Esophagus muscularis mucosa (tissue), 4 donors: ENCODE results near the gene PPP1R2C. TPM values are rescaled to one million over a fixed set of nuclear protein-coding genes. Genes with fewer than 3 reads are reported as not detected.

Experiments
- DNase-seq: peaks from one replicate; pipeline ENCODE4 v3.0.0-alpha.2; 2017; ENCODE audit errors: extremely low spot score
- H3K27ac ChIP-seq, 4 donors: fragments of 200-600 bp; sonication (generic); replicated peaks in 1 of 4; 1 replicate in 3 of 4; 2 replicates in 1 of 4; pipeline ENCODE4 v1.5.1; 2016 to 2019; ENCODE audit warnings: mild to moderate bottlenecking in 1 of 4
- H3K27me3 ChIP-seq, 4 donors: fragments of 200-600 bp; sonication (generic); one replicate each; pipeline versions ENCODE4 v1.5.1 to v1.6.0; 2016 to 2019
- H3K36me3 ChIP-seq, 4 donors: fragments of 200-600 bp; sonication (generic); one replicate each; pipeline ENCODE4 v1.5.1; 2016 to 2019
- H3K4me1 ChIP-seq, 4 donors: fragments of 200-600 bp; sonication (generic); one replicate each; pipeline ENCODE4 v1.5.1; 2016 to 2019
- H3K4me3 ChIP-seq, 4 donors: fragments of 200-600 bp; sonication (generic); 1 replicate in 2 of 4; 2 replicates in 2 of 4; pipeline ENCODE4 v1.5.1; 2016 to 2019; ENCODE audit warnings: mild to moderate bottlenecking in 4 of 4, moderate library complexity in 1 of 4
- H3K9me3 ChIP-seq, 4 donors: fragments of 200-600 bp; sonication (generic); 1 replicate in 3 of 4; 2 replicates in 1 of 4; pipeline ENCODE4 v1.5.1; 2016 to 2019
- EP300 ChIP-seq: sonication (generic); formaldehyde crosslinking; IDR thresholded peaks from one replicate; pipeline ENCODE4 v1.6.1; 2017; ENCODE audit warnings: antibody characterized with exemption
- POLR2A ChIP-seq: fragments of 450-650 bp; IDR thresholded peaks from one replicate; pipeline ENCODE4 v1.6.1; 2017; ENCODE audit warnings: antibody characterized with exemption, moderate library complexity, mild to moderate bottlenecking, low read depth
- POLR2AphosphoS5 ChIP-seq, 2 donors: sonication (generic); formaldehyde crosslinking; IDR thresholded peaks; one replicate each; pipeline ENCODE4 v1.6.1; 2017; ENCODE audit warnings: antibody characterized with exemption in 2 of 2
- WGBS: methylation state at CpG from one replicate; pipeline ENCODE4 v1.1.5; 2018; 5-methylcytosine and 5-hydroxymethylcytosine counted together
- intact Hi-C: fragments of 100-400 bp; cut with DNase I; formaldehyde crosslinking; loops from one replicate; pipeline ENCODE4 v1.15.1; 2023
- total RNA-seq, 4 donors: library from RNA; depleted of rRNA; stranded (reverse); fragments of >200 nt; gene quantifications; one replicate each; pipeline versions ENCODE4 v1.1.0 to v1.2.1, GENCODE V29; 2016
- TF ChIP-seq, protein P1 (sequence below), 3 experiments: fragments of 200-600 bp in 2 of 3; fragments of 450-650 bp in 1 of 3; sonication (generic) in 2 of 3; IDR thresholded peaks; one replicate each; pipeline ENCODE4 v1.5.1; 2017 to 2019; ENCODE audit warnings: antibody characterized with exemption in 3 of 3, mild to moderate bottlenecking in 2 of 3, moderate library complexity in 1 of 3

The PPP1R2C gene
- total RNA-seq, 4 donors from 2014 or later: not detected

DNA sequence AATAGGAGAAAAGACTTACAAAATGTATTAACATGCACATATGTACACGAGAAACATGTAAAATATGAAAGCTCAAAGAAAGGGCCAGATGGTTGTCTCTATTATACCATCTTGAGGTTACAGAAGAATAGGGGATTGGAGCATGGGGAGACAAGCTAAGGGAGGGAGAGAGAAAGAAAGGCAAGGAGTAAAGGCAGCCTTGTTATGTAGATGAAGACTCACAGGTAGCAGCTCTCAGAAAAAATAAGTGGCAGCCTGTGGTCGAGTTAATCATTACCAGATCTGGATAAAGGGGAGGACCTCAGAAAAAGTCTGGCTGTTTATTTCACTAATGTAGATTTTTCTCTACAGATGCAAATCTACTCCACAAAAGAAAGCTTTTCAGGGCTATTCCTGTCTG, 26.6 kb upstream of the PPP1R2C start:
- Histone ChIP-seq H3K27ac (no peak overlapping the region), H3K9me3 (no peaks in the 10 kb centered on the region), H3K27me3 (no peaks in the 10 kb centered on the region), H3K36me3 (no peaks in the 10 kb centered on the region), H3K4me1 (no peaks in the 10 kb centered on the region), H3K4me3 (no peak overlapping the region)
- 37% methylated on average over 2 of the region's 2 CpGs for WGBS
- no peak for TF ChIP-seq EP300
- TF ChIP-seq, protein P1, sequence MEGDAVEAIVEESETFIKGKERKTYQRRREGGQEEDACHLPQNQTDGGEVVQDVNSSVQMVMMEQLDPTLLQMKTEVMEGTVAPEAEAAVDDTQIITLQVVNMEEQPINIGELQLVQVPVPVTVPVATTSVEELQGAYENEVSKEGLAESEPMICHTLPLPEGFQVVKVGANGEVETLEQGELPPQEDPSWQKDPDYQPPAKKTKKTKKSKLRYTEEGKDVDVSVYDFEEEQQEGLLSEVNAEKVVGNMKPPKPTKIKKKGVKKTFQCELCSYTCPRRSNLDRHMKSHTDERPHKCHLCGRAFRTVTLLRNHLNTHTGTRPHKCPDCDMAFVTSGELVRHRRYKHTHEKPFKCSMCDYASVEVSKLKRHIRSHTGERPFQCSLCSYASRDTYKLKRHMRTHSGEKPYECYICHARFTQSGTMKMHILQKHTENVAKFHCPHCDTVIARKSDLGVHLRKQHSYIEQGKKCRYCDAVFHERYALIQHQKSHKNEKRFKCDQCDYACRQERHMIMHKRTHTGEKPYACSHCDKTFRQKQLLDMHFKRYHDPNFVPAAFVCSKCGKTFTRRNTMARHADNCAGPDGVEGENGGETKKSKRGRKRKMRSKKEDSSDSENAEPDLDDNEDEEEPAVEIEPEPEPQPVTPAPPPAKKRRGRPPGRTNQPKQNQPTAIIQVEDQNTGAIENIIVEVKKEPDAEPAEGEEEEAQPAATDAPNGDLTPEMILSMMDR (IDR thresholded peaks at IDR 0.05): no peak
- intact Hi-C loops: no loop called here
- no peak for DNase-seq

DNA sequence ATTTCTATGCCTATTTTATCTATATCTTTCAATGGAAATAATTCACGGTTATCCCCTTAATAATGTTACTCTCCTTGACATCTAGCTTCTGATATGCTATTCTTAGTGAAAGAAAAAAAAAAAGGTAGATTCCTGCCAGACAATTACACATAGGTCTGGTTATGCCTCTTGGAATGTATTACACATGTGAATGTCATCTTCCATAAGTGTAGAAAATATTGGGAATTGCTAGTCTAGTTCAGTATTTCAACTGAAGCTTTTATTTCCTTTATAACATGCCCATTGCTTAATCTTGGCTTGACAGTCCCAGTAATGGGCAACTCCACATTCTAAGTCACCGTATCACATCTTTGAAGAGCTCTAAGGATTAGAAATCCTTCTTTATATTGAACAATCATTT, 25.4 kb upstream of the PPP1R2C start:
- intact Hi-C loops: no loop called here
- no peaks in the 10 kb centered on the region for H3K4me1 ChIP-seq
- DNase-seq: no peak
- no peaks in the 10 kb centered on the region for H3K9me3 ChIP-seq
- H3K4me3 ChIP-seq: no peak overlapping the region
- no peaks in the 10 kb centered on the region for H3K27me3 ChIP-seq
- no peaks in the 10 kb centered on the region for H3K36me3 ChIP-seq
- H3K27ac ChIP-seq: no peak overlapping the region
- 65% methylated on average over 2 of the region's 2 CpGs for WGBS
- TF ChIP-seq EP300 (no peak), POLR2A (no peak), POLR2AphosphoS5 (IDR thresholded peaks at IDR 0.05) (no peak)
- TF ChIP-seq, protein P1 (IDR thresholded peaks at IDR 0.05): no peak

DNA sequence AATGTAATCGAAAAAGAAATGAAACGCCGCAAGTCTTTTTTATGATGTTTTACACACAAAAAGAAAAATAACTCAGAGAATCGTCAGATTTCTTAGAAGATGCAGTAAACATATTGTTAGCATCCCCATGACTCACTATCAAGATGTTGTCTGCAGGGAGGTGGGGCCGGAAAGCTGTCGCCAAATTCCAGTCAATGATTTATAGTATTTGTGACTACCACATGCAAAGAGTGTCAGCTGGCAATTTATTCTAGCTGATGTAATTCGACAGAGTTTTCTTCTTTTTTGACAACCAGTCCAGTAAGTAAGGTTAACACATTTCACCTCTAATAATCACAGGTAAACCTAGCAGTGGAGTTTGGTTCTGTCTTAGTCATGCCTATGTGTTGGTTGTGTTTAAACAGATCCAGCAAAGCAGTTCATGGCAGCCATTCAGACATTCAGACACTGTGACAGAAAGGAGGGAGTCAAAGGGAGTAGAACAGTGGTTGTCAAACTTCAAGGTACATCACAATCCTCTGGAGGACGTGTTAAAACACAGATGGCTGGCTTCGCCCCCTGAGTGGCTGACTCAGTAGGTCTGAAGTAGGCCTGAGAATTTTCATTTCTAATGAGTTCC, 19.8 kb upstream of the PPP1R2C start:
- Histone ChIP-seq H3K27me3 (no peaks in the 10 kb centered on the region), H3K9me3 (no peaks in the 10 kb centered on the region), H3K4me1 (no peaks in the 10 kb centered on the region), H3K36me3 (no peaks in the 10 kb centered on the region), H3K4me3 (no peak overlapping the region), H3K27ac (no peak overlapping the region)
- 81% methylated on average over 9 of the region's 9 CpGs for WGBS
- intact Hi-C loops: no loop called here
- TF ChIP-seq EP300: no peak
- TF ChIP-seq, protein P1 (IDR thresholded peaks at IDR 0.05): no peak
- TF ChIP-seq POLR2AphosphoS5 (IDR thresholded peaks at IDR 0.05): no peak
- no peak for TF ChIP-seq POLR2A
- DNase-seq: no peak

DNA sequence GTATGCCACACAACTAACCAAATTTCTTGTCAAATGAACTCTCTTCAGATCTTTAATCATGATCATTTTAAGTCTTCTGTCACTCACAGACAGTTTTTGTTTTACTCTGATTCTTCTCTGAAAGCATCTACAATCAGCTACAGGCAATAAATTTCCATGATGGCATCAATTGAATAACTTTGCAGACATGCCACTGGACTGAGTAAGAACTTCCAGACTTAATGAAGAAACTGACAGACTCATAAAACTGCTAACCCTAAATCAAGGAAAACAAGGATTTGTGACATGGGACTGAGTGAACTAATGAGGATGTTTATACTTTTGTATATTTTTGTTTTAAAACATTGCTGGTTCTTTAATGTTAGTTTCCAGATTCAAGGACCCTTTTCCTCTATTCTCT, 5.5 kb upstream of the PPP1R2C start:
- TF ChIP-seq EP300 (no peak), POLR2A (no peak), POLR2AphosphoS5 (IDR thresholded peaks at IDR 0.05) (no peak)
- TF ChIP-seq, protein P1 (IDR thresholded peaks at IDR 0.05): no peak
- no peaks in the 10 kb centered on the region for H3K4me1 ChIP-seq
- intact Hi-C loops: no loop called here
- H3K4me3 ChIP-seq: no peak overlapping the region
- no peaks in the 10 kb centered on the region for H3K27me3 ChIP-seq
- H3K27ac ChIP-seq: no peak overlapping the region
- H3K9me3 ChIP-seq: no peaks in the 10 kb centered on the region
- H3K36me3 ChIP-seq: no peaks in the 10 kb centered on the region
- no peak for DNase-seq

DNA sequence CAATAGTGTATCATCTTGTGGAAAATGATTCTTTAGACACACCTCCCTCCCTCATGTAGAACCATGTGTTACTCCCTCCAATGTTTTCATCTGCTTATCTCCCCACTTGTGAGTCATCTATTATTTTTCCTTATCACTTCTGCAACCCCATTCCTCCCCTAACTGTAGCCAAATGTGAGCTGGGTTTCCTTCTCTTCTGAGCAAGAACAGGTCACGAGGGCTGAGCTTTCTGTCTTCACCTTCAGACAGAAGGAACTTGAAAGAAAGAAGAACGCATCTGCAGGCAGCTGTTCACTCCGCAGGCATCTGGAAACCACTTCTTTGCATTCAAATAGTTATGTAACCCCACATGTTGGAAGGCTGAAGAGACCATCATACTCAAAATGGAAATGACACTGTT, 1.8 kb downstream of the PPP1R2C start:
- intact Hi-C loops: no loop called here
- TF ChIP-seq POLR2A (no peak), POLR2AphosphoS5 (IDR thresholded peaks at IDR 0.05) (no peak), EP300 (no peak)
- TF ChIP-seq, protein P1 (IDR thresholded peaks at IDR 0.05): no peak
- Histone ChIP-seq H3K27me3 (peaks cover 0 to 6% (median 0%) of the 10 kb centered on the region in 4 donors), H3K4me1 (no peaks in the 10 kb centered on the region), H3K36me3 (no peaks in the 10 kb centered on the region), H3K4me3 (no peak overlapping the region), H3K9me3 (peaks cover 0 to 6% (median 0%) of the 10 kb centered on the region in 4 donors), H3K27ac (no peak overlapping the region)
- no peak for DNase-seq
- 45% methylated on average over 3 of the region's 3 CpGs for WGBS
